K562 (cell line): ENCODE measurements around the gene HMX2. TPM values are rescaled to one million over a fixed set of nuclear protein-coding genes. Genes with fewer than 3 reads are reported as not detected.

ENCODE experiments used
- ARHGAP35 ChIP-seq: fragments of 450-650 bp; IDR thresholded peaks from 2 replicates; pipeline ENCODE4 v1.6.1; 2018; ENCODE audit not compliant: partially characterized antibody
- BRCA1 ChIP-seq, 2 experiments: fragments of 450-650 bp in 1 of 2; sonication (generic) in 1 of 2; formaldehyde crosslinking in 1 of 2; IDR thresholded peaks; 2 replicates each; pipeline versions ENCODE4 v1.5.0 to v1.6.1; 2017 to 2020; ENCODE audit warnings: mild to moderate bottlenecking in 1 of 2, missing genetic modification reagents in 1 of 2
- BRD4 ChIP-seq: fragments of 200-600 bp; sonication (generic); IDR thresholded peaks from 2 replicates; pipeline ENCODE4 v1.6.1; 2017; ENCODE audit warnings: inconsistent platforms
- DACH1 ChIP-seq: fragments of 450-650 bp; IDR thresholded peaks from 2 replicates; pipeline ENCODE4 v1.6.1; 2018; ENCODE audit not compliant: partially characterized antibody
- DIDO1 ChIP-seq: fragments of 450-650 bp; IDR thresholded peaks from 2 replicates; pipeline ENCODE4 v1.6.1; 2016; ENCODE audit warnings: low read depth, missing biosample characterization, missing genetic modification characterization
- E2F8 ChIP-seq: fragments of 450-650 bp; IDR thresholded peaks from 2 replicates; pipeline ENCODE4 v1.7.1; 2018; ENCODE audit warnings: mild to moderate bottlenecking, low read depth; ENCODE audit not compliant: partially characterized antibody
- KDM5B ChIP-seq: fragments of 200-600 bp; sonication (generic); IDR thresholded peaks from 2 replicates; pipeline ENCODE4 v1.6.1; 2012; ENCODE audit warnings: low read depth, mild to moderate bottlenecking, moderate library complexity, low read length, control low read depth, inconsistent platforms; ENCODE audit not compliant: insufficient replicate concordance
- NEUROD1 ChIP-seq: fragments of 150-350 bp; IDR thresholded peaks from 2 replicates; pipeline ENCODE4 v1.6.1; 2014; ENCODE audit warnings: borderline replicate concordance, low read length, low read depth; ENCODE audit not compliant: partially characterized antibody
- NFIX ChIP-seq: fragments of 250-450 bp; sonication (Bioruptor Pico); IDR thresholded peaks from 2 replicates; pipeline ENCODE4 v1.4.0; 2020; ENCODE audit warnings: low read depth, mild to moderate bottlenecking, moderate library complexity
- NR2F6 ChIP-seq: fragments of 450-650 bp; formaldehyde crosslinking; IDR thresholded peaks from 2 replicates; pipeline ENCODE4 v1.4.0; 2020; ENCODE audit warnings: mild to moderate bottlenecking
- NRF1 ChIP-seq, 2 experiments: fragments of 450-650 bp; IDR thresholded peaks in 1 of 2; conservative IDR thresholded peaks in 1 of 2; 2 replicates each; pipeline ENCODE4 v1.6.1; 2014; ENCODE audit warnings: mild to moderate bottlenecking in 2 of 2
- RFX7 ChIP-seq: fragments of 250-450 bp; sonication (Bioruptor Pico); IDR thresholded peaks from 2 replicates; pipeline ENCODE4 v1.5.1; 2021; ENCODE audit warnings: mild to moderate bottlenecking
- SIN3B ChIP-seq: fragments of 450-650 bp; IDR thresholded peaks from 2 replicates; pipeline ENCODE4 v1.6.1; 2017; ENCODE audit warnings: low read depth, mild to moderate bottlenecking, moderate library complexity
- TAF15 ChIP-seq: fragments of 200-400 bp; formaldehyde crosslinking; IDR thresholded peaks from 2 replicates; pipeline ENCODE4 v1.6.1; 2017; ENCODE audit warnings: mild to moderate bottlenecking, low read depth, low read length, moderate library complexity
- TEAD4 ChIP-seq, 2 experiments: sonication (generic) in 1 of 2; formaldehyde crosslinking in 1 of 2; IDR thresholded peaks; 2 replicates each; pipeline versions ENCODE4 v1.6.1 to v1.8.0; 2012 to 2022; ENCODE audit warnings: borderline replicate concordance in 1 of 2, inconsistent platforms in 1 of 2, low read length in 1 of 2, mild to moderate bottlenecking in 1 of 2, missing genetic modification reagents in 1 of 2
- ZNF232 ChIP-seq: sonication (generic); formaldehyde crosslinking; IDR thresholded peaks from 2 replicates; pipeline ENCODE4 v1.8.0; 2022; ENCODE audit warnings: mild to moderate bottlenecking, missing genetic modification reagents
- polyA plus RNA-seq, 8 experiments: library from polyadenylated mRNA; depleted of rRNA in 4 of 8; stranded (reverse) in 5 of 8; unstranded in 3 of 8; fragments of >200 nt; fragmentation: Nextera tagmentation in 2 of 8; fragmentation: Illumina TruSeq in 1 of 8; extraction: Ambion mirVana in 2 of 8; extraction: Trizol in 1 of 8; gene quantifications; 2 replicates each; pipeline versions ENCODE4 v1.2.1 to v1.2.3, GENCODE V29; 2011 to 2014; ENCODE audit warnings: inconsistent platforms in 1 of 8, missing spikeins in 1 of 8
- total RNA-seq, 7 experiments: library from RNA; depleted of rRNA in 6 of 7; stranded (reverse); fragments of >200 nt in 6 of 7; fragmentation: Illumina TruSeq in 2 of 7; extraction: Trizol in 2 of 7; gene quantifications; 2 replicates each; pipeline versions ENCODE4 v1.2.1 to v1.2.3, GENCODE V29; 2011 to 2021; ENCODE audit warnings: low replicate concordance in 1 of 7
- TF ChIP-seq, protein P1 (sequence below): fragments of 450-650 bp; IDR thresholded peaks from 2 replicates; pipeline ENCODE4 v1.6.1; 2017; ENCODE audit warnings: antibody characterized with exemption
- TF ChIP-seq, protein P2 (sequence below): fragments of 250-450 bp; sonication (Bioruptor Pico); IDR thresholded peaks from 2 replicates; pipeline ENCODE4 v1.5.0; 2021
- TF ChIP-seq, protein P3 (sequence below): conservative IDR thresholded peaks from 2 replicates; pipeline ENCODE4 v1.6.1; 2011; ENCODE audit warnings: low read depth, mild to moderate bottlenecking, low read length; ENCODE audit not compliant: control insufficient read depth

HMX2 gene
- total and polyA plus RNA-seq, 9 of the 15 experiments (the other 6 are each of a cell fraction or from before 2014, with no cell fraction given): 0.07 to 0.58 (median 0.09) TPM; not detected in 2

GRCh38 chr10:123154092-123154710 lies 6.3 kb downstream of the HMX2 start, which contains the start of gene BUB3 (continued):
- TF ChIP-seq DACH1: no peak
- TF ChIP-seq DIDO1: no peak
- TF ChIP-seq NFIX (CRISPR knock-in tag): no peak
- no peak for TF ChIP-seq TAF15
- no peak for TF ChIP-seq ZNF232 (CRISPR knock-in tag)
- no peak for TF ChIP-seq BRCA1 (IDR thresholded peaks at IDR 0.05)
- no peak for TF ChIP-seq BRCA1 (CRISPR knock-in tag; IDR thresholded peaks at IDR 0.05)
- no peak for TF ChIP-seq ARHGAP35
- no peak for TF ChIP-seq BRD4
- TF ChIP-seq, protein P1, sequence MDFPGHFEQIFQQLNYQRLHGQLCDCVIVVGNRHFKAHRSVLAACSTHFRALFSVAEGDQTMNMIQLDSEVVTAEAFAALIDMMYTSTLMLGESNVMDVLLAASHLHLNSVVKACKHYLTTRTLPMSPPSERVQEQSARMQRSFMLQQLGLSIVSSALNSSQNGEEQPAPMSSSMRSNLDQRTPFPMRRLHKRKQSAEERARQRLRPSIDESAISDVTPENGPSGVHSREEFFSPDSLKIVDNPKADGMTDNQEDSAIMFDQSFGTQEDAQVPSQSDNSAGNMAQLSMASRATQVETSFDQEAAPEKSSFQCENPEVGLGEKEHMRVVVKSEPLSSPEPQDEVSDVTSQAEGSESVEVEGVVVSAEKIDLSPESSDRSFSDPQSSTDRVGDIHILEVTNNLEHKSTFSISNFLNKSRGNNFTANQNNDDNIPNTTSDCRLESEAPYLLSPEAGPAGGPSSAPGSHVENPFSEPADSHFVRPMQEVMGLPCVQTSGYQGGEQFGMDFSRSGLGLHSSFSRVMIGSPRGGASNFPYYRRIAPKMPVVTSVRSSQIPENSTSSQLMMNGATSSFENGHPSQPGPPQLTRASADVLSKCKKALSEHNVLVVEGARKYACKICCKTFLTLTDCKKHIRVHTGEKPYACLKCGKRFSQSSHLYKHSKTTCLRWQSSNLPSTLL: no peak
- TF ChIP-seq TEAD4 (IDR thresholded peaks at IDR 0.05; ENCODE audit: low read length): no peak
- no peak for TF ChIP-seq TEAD4 (CRISPR knock-in tag; IDR thresholded peaks at IDR 0.05; ENCODE audit: borderline replicate concordance)
- no peak for TF ChIP-seq SIN3B
- TF ChIP-seq NR2F6: no peak
- TF ChIP-seq, protein P2, sequence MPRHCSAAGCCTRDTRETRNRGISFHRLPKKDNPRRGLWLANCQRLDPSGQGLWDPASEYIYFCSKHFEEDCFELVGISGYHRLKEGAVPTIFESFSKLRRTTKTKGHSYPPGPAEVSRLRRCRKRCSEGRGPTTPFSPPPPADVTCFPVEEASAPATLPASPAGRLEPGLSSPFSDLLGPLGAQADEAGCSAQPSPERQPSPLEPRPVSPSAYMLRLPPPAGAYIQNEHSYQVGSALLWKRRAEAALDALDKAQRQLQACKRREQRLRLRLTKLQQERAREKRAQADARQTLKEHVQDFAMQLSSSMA: no peak
- peak; percentile 79 for TF ChIP-seq KDM5B
- TF ChIP-seq NEUROD1: peak; percentile 60
- TF ChIP-seq, protein P3, sequence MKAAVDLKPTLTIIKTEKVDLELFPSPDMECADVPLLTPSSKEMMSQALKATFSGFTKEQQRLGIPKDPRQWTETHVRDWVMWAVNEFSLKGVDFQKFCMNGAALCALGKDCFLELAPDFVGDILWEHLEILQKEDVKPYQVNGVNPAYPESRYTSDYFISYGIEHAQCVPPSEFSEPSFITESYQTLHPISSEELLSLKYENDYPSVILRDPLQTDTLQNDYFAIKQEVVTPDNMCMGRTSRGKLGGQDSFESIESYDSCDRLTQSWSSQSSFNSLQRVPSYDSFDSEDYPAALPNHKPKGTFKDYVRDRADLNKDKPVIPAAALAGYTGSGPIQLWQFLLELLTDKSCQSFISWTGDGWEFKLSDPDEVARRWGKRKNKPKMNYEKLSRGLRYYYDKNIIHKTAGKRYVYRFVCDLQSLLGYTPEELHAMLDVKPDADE: peak; percentile 87; the same call in 1 of the 2 replicates
- TF ChIP-seq RFX7 (CRISPR knock-in tag): no peak
- TF ChIP-seq NRF1 (conservative IDR thresholded peaks at IDR 0.05 in 1 of 2, IDR thresholded peaks at IDR 0.05 in 1 of 2): no peak
- TF ChIP-seq E2F8: no peak
